K562 (cell line): ENCODE measurements around the gene MTO1. TPM values are rescaled to one million over a fixed set of nuclear protein-coding genes. Genes with fewer than 3 reads are reported as not detected.

Experiments
- ADNP ChIP-seq: fragments of 200-800 bp; sonication (Bioruptor generic); IDR thresholded peaks from 2 replicates; pipeline ENCODE4 v1.6.1; 2016; ENCODE audit warnings: missing genetic modification characterization, missing compliant biosample characterization
- CCNT2 ChIP-seq: IDR thresholded peaks from 2 replicates; pipeline ENCODE4 v1.6.1; 2011; ENCODE audit warnings: borderline replicate concordance, low read depth, mild to moderate bottlenecking, moderate library complexity, mixed read lengths, low read length; ENCODE audit not compliant: insufficient read length; ENCODE audit errors: extremely low read depth
- CHD4 ChIP-seq: fragments of 200-600 bp; sonication (generic); IDR thresholded peaks from 3 replicates; pipeline ENCODE4 v1.6.1; 2012; ENCODE audit warnings: low read depth, mild to moderate bottlenecking, mixed read lengths, low read length, inconsistent platforms; ENCODE audit not compliant: insufficient read depth, insufficient replicate concordance, poor library complexity, severe bottlenecking
- CREM ChIP-seq: IDR thresholded peaks from 2 replicates; pipeline ENCODE4 v1.6.1; 2014; ENCODE audit warnings: antibody characterized with exemption, low read depth
- ETS2 ChIP-seq: IDR thresholded peaks from 2 replicates; pipeline ENCODE4 v1.6.1; 2016; ENCODE audit warnings: borderline replicate concordance, missing genetic modification characterization, mild to moderate bottlenecking, moderate library complexity, missing compliant biosample characterization; ENCODE audit not compliant: poor library complexity, severe bottlenecking
- NR2C2 ChIP-seq, 2 experiments: fragments of 200-800 bp in 1 of 2; sonication (Bioruptor generic) in 1 of 2; sonication (generic) in 1 of 2; formaldehyde crosslinking in 1 of 2; IDR thresholded peaks; 2 replicates each; pipeline versions ENCODE4 v1.6.1 to v1.8.0; 2016 to 2022; ENCODE audit warnings: mild to moderate bottlenecking in 1 of 2, missing compliant biosample characterization in 1 of 2, missing genetic modification characterization in 1 of 2, missing genetic modification reagents in 1 of 2
- NUFIP1 ChIP-seq: fragments of 450-650 bp; IDR thresholded peaks from 2 replicates; pipeline ENCODE4 v1.6.1; 2018; ENCODE audit not compliant: partially characterized antibody
- POLR2B ChIP-seq: fragments of 450-650 bp; IDR thresholded peaks from 2 replicates; pipeline ENCODE4 v1.6.1; 2018; ENCODE audit warnings: low read depth; ENCODE audit not compliant: partially characterized antibody
- SMARCA4 ChIP-seq: fragments of 450-650 bp; IDR thresholded peaks from 2 replicates; pipeline ENCODE4 v1.6.1; 2016
- TAF9B ChIP-seq: fragments of 450-650 bp; IDR thresholded peaks from 2 replicates; pipeline ENCODE4 v1.6.1; 2018; ENCODE audit warnings: mild to moderate bottlenecking; ENCODE audit not compliant: partially characterized antibody
- TAL1 ChIP-seq: fragments of 450-650 bp; IDR thresholded peaks from 2 replicates; pipeline ENCODE4 v1.6.1; 2016; ENCODE audit warnings: mild to moderate bottlenecking
- ZBTB7A ChIP-seq: IDR thresholded peaks from 2 replicates; pipeline ENCODE4 v1.6.1; 2011; ENCODE audit warnings: low read depth, mild to moderate bottlenecking, low read length, moderate library complexity, borderline replicate concordance; ENCODE audit not compliant: control insufficient read depth
- ZC3H8 ChIP-seq: fragments of 450-650 bp; IDR thresholded peaks from 2 replicates; pipeline ENCODE4 v1.6.1; 2017
- polyA plus RNA-seq, 8 experiments: library from polyadenylated mRNA; depleted of rRNA in 4 of 8; stranded (reverse) in 5 of 8; unstranded in 3 of 8; fragments of >200 nt; fragmentation: Nextera tagmentation in 2 of 8; fragmentation: Illumina TruSeq in 1 of 8; extraction: Ambion mirVana in 2 of 8; extraction: Trizol in 1 of 8; gene quantifications; 2 replicates each; pipeline versions ENCODE4 v1.2.1 to v1.2.3, GENCODE V29; 2011 to 2014; ENCODE audit warnings: inconsistent platforms in 1 of 8, missing spikeins in 1 of 8
- total RNA-seq, 7 experiments: library from RNA; depleted of rRNA in 6 of 7; stranded (reverse); fragments of >200 nt in 6 of 7; fragmentation: Illumina TruSeq in 2 of 7; extraction: Trizol in 2 of 7; gene quantifications; 2 replicates each; pipeline versions ENCODE4 v1.2.1 to v1.2.3, GENCODE V29; 2011 to 2021; ENCODE audit warnings: low replicate concordance in 1 of 7
- TF ChIP-seq, protein P1 (sequence below), 2 experiments: fragments of 450-650 bp in 1 of 2; sonication (generic) in 1 of 2; formaldehyde crosslinking in 1 of 2; IDR thresholded peaks; 2 replicates each; pipeline versions ENCODE4 v1.7.1 to v1.9.0; 2016 to 2022; ENCODE audit warnings: inconsistent platforms in 1 of 2, mild to moderate bottlenecking in 1 of 2, missing genetic modification reagents in 1 of 2
- TF ChIP-seq, protein P2 (sequence below): sonication (generic); formaldehyde crosslinking; IDR thresholded peaks from 2 replicates; pipeline ENCODE4 v1.8.1; 2023; ENCODE audit warnings: mild to moderate bottlenecking, missing genetic modification reagents

The MTO1 gene
- total and polyA plus RNA-seq, 9 of the 15 experiments (the other 6 are each of a cell fraction or from before 2014, with no cell fraction given), result 33.4 to 62.3 (median 50.6) TPM

DNA sequence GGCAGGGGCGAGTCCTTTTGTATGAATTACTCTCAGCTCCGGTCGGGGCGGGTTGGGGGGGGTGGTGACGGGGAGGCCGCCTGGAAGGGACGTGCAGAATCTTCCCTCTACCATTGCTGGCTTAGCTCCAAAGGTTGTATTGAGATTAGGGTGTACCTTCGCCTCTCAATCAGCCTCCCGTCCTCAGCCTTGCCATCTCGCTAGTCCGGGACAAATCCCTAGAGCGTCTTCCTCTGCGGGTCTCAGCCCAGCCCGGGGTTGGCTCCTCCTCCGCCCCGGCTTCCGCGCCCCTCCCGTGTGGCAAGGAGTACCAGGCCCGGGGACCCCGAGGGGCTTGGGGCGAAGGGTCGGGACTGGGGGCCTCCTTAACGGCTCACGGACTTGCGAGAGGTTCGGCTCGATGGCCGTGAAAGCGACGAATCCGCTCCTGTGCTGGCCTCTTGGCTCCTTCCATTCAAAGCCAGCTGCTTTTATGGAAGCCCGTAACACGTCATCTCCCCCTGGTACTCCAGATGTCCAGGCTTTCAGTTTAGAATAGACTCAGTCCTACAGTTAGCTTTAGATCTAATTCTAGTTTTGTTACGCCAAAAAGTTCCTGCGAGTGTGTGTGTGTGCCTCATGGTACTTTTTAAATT lies 59.9 kb downstream of the MTO1 start (continued):
- TF ChIP-seq, protein P1, sequence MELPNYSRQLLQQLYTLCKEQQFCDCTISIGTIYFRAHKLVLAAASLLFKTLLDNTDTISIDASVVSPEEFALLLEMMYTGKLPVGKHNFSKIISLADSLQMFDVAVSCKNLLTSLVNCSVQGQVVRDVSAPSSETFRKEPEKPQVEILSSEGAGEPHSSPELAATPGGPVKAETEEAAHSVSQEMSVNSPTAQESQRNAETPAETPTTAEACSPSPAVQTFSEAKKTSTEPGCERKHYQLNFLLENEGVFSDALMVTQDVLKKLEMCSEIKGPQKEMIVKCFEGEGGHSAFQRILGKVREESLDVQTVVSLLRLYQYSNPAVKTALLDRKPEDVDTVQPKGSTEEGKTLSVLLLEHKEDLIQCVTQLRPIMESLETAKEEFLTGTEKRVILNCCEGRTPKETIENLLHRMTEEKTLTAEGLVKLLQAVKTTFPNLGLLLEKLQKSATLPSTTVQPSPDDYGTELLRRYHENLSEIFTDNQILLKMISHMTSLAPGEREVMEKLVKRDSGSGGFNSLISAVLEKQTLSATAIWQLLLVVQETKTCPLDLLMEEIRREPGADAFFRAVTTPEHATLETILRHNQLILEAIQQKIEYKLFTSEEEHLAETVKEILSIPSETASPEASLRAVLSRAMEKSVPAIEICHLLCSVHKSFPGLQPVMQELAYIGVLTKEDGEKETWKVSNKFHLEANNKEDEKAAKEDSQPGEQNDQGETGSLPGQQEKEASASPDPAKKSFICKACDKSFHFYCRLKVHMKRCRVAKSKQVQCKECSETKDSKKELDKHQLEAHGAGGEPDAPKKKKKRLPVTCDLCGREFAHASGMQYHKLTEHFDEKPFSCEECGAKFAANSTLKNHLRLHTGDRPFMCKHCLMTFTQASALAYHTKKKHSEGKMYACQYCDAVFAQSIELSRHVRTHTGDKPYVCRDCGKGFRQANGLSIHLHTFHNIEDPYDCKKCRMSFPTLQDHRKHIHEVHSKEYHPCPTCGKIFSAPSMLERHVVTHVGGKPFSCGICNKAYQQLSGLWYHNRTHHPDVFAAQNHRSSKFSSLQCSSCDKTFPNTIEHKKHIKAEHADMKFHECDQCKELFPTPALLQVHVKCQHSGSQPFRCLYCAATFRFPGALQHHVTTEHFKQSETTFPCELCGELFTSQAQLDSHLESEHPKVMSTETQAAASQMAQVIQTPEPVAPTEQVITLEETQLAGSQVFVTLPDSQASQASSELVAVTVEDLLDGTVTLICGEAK (IDR thresholded peaks at IDR 0.05), result peak; percentile 26; the same call in 1 of the 2 replicates
- TF ChIP-seq, protein P1 (CRISPR knock-in tag; IDR thresholded peaks at IDR 0.05), result no peak
- TF ChIP-seq NR2C2 (CRISPR knock-in tag; IDR thresholded peaks at IDR 0.05) (no peak), NR2C2 (tag; IDR thresholded peaks at IDR 0.05) (0 out of 2 replicates have a peak, but pooled peaks have one; percentile 11), CHD4 (no peak), ZBTB7A (peak; percentile 93), SMARCA4 (0 out of 2 replicates have a peak, but pooled peaks have one; percentile 7), ETS2 (no peak), CCNT2 (peak; percentile 3), TAF9B (no peak), POLR2B (peak; percentile 39), ADNP (tag) (no peak), ZC3H8 (0 out of 2 replicates have a peak, but pooled peaks have one; percentile 16), CREM (peak; percentile 60; the same call in 1 of the 2 replicates), TAL1 (no peak), NUFIP1 (no peak)
- TF ChIP-seq, protein P2, sequence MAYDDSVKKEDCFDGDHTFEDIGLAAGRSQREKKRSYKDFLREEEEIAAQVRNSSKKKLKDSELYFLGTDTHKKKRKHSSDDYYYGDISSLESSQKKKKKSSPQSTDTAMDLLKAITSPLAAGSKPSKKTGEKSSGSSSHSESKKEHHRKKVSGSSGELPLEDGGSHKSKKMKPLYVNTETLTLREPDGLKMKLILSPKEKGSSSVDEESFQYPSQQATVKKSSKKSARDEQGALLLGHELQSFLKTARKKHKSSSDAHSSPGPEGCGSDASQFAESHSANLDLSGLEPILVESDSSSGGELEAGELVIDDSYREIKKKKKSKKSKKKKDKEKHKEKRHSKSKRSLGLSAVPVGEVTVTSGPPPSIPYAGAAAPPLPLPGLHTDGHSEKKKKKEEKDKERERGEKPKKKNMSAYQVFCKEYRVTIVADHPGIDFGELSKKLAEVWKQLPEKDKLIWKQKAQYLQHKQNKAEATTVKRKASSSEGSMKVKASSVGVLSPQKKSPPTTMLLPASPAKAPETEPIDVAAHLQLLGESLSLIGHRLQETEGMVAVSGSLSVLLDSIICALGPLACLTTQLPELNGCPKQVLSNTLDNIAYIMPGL (CRISPR knock-in tag), result 0 out of 2 replicates have a peak, but pooled peaks have one; percentile 49
